ENCODE data around the gene RNF181. TPM values are rescaled to one million over a fixed set of nuclear protein-coding genes. Genes with fewer than 3 reads are reported as not detected.
A peak's percentile ranks its signal among the peaks of the same experiment; 100 is the strongest.

RNF181 gene
- polyA plus RNA-seq, 1 of the 3 experiments (the other 2 are of a cell fraction) = 312 TPM

DNA sequence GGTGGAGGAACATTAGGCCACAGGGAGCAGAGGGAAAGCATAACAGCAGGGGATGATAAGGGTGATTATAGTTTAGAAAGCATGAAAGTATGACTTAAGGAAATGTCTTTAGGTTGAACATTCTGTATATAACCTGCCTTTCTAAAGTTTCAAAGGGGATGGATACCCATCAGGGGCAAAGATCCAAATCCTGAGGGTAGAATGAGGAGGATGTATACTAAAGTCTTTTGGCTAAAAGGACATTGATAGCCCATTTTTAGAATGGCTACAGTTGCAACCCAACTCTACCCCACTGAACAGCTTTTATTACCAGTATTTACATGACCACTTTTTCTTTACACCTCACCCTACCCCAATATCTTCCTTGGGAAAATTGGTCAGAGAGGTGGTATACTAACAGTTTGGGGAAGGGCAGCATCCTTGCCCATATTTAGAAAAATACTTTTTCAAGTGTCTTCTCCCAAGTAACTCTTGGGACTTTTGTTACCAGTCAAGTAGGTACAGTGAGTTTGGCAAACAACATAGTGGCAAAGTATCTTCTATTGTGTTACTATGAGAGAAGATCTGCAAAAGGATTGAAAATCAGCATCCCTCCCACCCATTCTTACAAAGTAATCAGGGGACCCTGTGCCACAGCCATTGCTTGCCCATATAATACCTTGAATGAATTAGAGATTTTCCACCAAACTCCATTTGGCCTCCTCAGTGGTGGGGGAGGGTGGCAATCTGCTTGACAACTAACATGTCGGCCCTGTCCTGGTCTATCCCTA is 48.3 kb upstream of the RNF181 start:
- Histone ChIP-seq H3K9ac (no peak overlapping the region), H2AFZ (ENCODE audit: low read depth) (no peak overlapping the region), H3K27ac (ENCODE audit: low read depth in 2 of 2, low read length in 1 of 2) (peak overlapping the region in 1 of 2 experiments; percentile 28; a peak in 1 of 4 replicates), H4K20me1 (ENCODE audit: insufficient read depth) (peaks cover 35% of the 10 kb centered on the region), H3K36me3 (replicated peaks in 1 of 2; ENCODE audit: control insufficient read depth in 1 of 2, insufficient read depth in 2 of 2, low read length in 1 of 2) (peaks cover 53 to 57% of the 10 kb centered on the region in 2 experiments), H3K4me1 (ENCODE audit: control insufficient read depth in 1 of 2, insufficient read depth in 2 of 2, low read depth in 1 of 2, low read length in 1 of 2) (peaks cover 6 to 19% of the 10 kb centered on the region in 2 experiments), H3K9me3 (no peaks in the 10 kb centered on the region), H3K4me2 (no peak overlapping the region), H3K27me3 (ENCODE audit: insufficient read depth) (no peaks in the 10 kb centered on the region), H3K4me3 (ENCODE audit: low read depth in 2 of 2, low read length in 1 of 2) (no peak overlapping the region), H3K9me2 (no peaks in the 10 kb centered on the region), H3K79me2 (ENCODE audit: insufficient read depth) (peaks cover 12% of the 10 kb centered on the region), H3F3A (replicated peaks; ENCODE audit: insufficient read depth) (peaks cover 79% of the 10 kb centered on the region)
- TF ChIP-seq RXRA (IDR thresholded peaks at IDR 0.05; ENCODE audit: borderline replicate concordance, low read depth) = no peak
- TF ChIP-seq USF1 (IDR thresholded peaks at IDR 0.05; ENCODE audit: borderline replicate concordance, low read depth) = no peak
- peak; percentile 2 for TF ChIP-seq POLR2AphosphoS5 (IDR thresholded peaks at IDR 0.05; ENCODE audit: low read depth, low read length)
- no peak for TF ChIP-seq RCOR1 (IDR thresholded peaks at IDR 0.05; ENCODE audit: low read length)
- no peak for TF ChIP-seq NFIC (IDR thresholded peaks at IDR 0.05; ENCODE audit: borderline replicate concordance)
- 71% methylated on average over 1 of the region's 1 CpG for WGBS (ENCODE audit: low lambda C conversion rate)
- POLR2A ChIA-PET = interaction anchor here (1.1 to 8.2 kb wide), 7 partner anchors 9 to 193 kb away, joined by 3 to 87 read pairs (median 7); partner anchors contain the start of genes ELMOD3, RETSAT and SH2D6
- CTCF ChIA-PET = interaction anchor here (0.7 to 16.6 kb wide), 5 partner anchors 8 to 521 kb away, joined by 3 to 364 read pairs (median 3); partner anchors contain the start of genes MAT2A and SH2D6
- no peak for DNase-seq

DNA sequence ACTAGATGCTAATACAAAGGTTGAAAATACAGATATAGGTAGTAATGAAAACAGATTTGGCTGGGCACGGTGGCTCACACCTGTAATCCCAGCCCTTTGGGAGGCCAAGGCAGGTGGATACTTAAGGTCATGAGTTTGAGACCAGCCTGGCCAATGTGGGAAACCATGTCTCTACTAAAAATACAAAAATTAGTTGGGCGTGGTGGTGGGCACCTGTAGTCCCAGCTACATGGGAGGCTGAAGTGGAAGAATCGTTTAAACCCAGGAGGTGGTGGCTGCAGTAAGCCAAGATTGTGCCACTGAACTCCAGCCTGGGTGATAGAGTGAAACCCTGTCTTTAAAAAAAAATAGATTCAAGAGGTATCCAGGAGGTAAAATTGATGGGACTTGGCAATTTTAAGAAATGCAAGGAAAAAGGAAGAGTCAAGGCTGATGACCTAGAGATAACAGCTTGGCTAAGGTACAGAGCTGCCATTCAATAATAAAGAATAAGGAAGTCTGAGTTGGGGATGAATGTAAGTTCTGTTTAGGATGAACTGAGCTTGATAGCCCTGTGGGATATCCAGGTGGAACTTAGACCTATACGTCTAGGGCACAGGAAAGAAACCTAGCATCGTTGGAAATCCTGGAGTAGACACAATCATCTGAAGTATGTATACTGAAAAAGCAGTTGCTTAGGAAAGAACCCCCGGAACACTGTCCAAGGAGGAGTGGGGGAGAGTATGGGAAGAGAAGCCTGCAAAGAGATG is 47.5 kb upstream of the RNF181 start:
- no peak overlapping the region for H2AFZ ChIP-seq (ENCODE audit: low read depth)
- H3K27me3 ChIP-seq (ENCODE audit: insufficient read depth) = no peaks in the 10 kb centered on the region
- no peak for DNase-seq
- 89% methylated on average over 6 of the region's 6 CpGs for WGBS (ENCODE audit: low lambda C conversion rate)
- H3K9ac ChIP-seq = no peak overlapping the region
- H3K36me3 ChIP-seq (replicated peaks in 1 of 2; ENCODE audit: control insufficient read depth in 1 of 2, insufficient read depth in 2 of 2, low read length in 1 of 2) = peaks cover 52 to 53% of the 10 kb centered on the region in 2 experiments
- H3K9me3 ChIP-seq = no peaks in the 10 kb centered on the region
- no peak overlapping the region for H3K4me2 ChIP-seq
- H3K27ac ChIP-seq (ENCODE audit: low read depth in 2 of 2, low read length in 1 of 2) = peak overlapping the region in 1 of 2 experiments; percentile 24; a peak in 2 of 4 replicates
- peaks cover 71% of the 10 kb centered on the region for H3F3A ChIP-seq (replicated peaks; ENCODE audit: insufficient read depth)
- ChIA-PET CTCF (interaction anchor here (0.6 to 16.6 kb wide), 8 partner anchors 8 to 247 kb away, joined by 3 to 364 read pairs (median 4); partner anchors contain the start of genes MAT2A and SH2D6), POLR2A (interaction anchor here (0.8 to 8.2 kb wide), 8 partner anchors 8 to 128 kb away, joined by 3 to 87 read pairs (median 10); partner anchors contain the start of genes GGCX, MAT2A and SH2D6)
- no peaks in the 10 kb centered on the region for H3K9me2 ChIP-seq
- peaks cover 4% of the 10 kb centered on the region; the same call in 1 of the 2 replicates for H3K79me2 ChIP-seq (ENCODE audit: insufficient read depth)
- H3K4me1 ChIP-seq (ENCODE audit: control insufficient read depth in 1 of 2, insufficient read depth in 2 of 2, low read depth in 1 of 2, low read length in 1 of 2) = peaks cover 0 to 13% of the 10 kb centered on the region in 2 experiments; a peak in 2 of 4 replicates
- H3K4me3 ChIP-seq (ENCODE audit: low read depth in 2 of 2, low read length in 1 of 2) = no peak overlapping the region
- TF ChIP-seq, protein P1, sequence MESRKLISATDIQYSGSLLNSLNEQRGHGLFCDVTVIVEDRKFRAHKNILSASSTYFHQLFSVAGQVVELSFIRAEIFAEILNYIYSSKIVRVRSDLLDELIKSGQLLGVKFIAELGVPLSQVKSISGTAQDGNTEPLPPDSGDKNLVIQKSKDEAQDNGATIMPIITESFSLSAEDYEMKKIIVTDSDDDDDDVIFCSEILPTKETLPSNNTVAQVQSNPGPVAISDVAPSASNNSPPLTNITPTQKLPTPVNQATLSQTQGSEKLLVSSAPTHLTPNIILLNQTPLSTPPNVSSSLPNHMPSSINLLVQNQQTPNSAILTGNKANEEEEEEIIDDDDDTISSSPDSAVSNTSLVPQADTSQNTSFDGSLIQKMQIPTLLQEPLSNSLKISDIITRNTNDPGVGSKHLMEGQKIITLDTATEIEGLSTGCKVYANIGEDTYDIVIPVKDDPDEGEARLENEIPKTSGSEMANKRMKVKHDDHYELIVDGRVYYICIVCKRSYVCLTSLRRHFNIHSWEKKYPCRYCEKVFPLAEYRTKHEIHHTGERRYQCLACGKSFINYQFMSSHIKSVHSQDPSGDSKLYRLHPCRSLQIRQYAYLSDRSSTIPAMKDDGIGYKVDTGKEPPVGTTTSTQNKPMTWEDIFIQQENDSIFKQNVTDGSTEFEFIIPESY (IDR thresholded peaks at IDR 0.05; ENCODE audit: borderline replicate concordance, low read depth) = no peak
- TF ChIP-seq NFIC (IDR thresholded peaks at IDR 0.05; ENCODE audit: borderline replicate concordance) (no peak), POLR2AphosphoS5 (IDR thresholded peaks at IDR 0.05; ENCODE audit: low read depth, low read length) (0 out of 2 replicates have a peak, but pooled peaks have one; percentile 26)
- TF ChIP-seq, protein P2, sequence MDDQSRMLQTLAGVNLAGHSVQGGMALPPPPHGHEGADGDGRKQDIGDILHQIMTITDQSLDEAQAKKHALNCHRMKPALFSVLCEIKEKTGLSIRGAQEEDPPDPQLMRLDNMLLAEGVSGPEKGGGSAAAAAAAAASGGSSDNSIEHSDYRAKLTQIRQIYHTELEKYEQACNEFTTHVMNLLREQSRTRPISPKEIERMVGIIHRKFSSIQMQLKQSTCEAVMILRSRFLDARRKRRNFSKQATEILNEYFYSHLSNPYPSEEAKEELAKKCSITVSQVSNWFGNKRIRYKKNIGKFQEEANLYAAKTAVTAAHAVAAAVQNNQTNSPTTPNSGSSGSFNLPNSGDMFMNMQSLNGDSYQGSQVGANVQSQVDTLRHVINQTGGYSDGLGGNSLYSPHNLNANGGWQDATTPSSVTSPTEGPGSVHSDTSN (IDR thresholded peaks at IDR 0.05) = 0 out of 2 replicates have a peak, but pooled peaks have one; percentile 6
- H4K20me1 ChIP-seq (ENCODE audit: insufficient read depth) = peaks cover 28% of the 10 kb centered on the region
